H9 (cell line): ENCODE measurements around the gene CD81. TPM values are rescaled to one million over a fixed set of nuclear protein-coding genes. Genes with fewer than 3 reads are reported as not detected.

Experiments used
- DNase-seq: peaks from one replicate; pipeline ENCODE4 v3.0.0-alpha.2; 2017
- H2AFZ ChIP-seq: one replicate; pipeline ENCODE4 v1.6.1; 2013; ENCODE audit warnings: mild to moderate bottlenecking, low read length, control low read depth, moderate library complexity
- H2AK5ac ChIP-seq: 2 replicates; pipeline ENCODE4 v1.6.1; 2013; ENCODE audit warnings: low read length, control low read depth, mixed read lengths; ENCODE audit not compliant: insufficient read length
- H2BK120ac ChIP-seq: one replicate; pipeline ENCODE4 v1.6.1; 2013; ENCODE audit warnings: low read depth, mild to moderate bottlenecking, low read length, control low read depth, inconsistent platforms; ENCODE audit not compliant: poor library complexity, severe bottlenecking
- H2BK12ac ChIP-seq: 2 replicates; pipeline ENCODE4 v1.6.1; 2013; ENCODE audit warnings: low read length, control low read depth, mixed read lengths, low read depth; ENCODE audit not compliant: insufficient read length
- H2BK15ac ChIP-seq: 2 replicates; pipeline ENCODE4 v1.6.1; 2013; ENCODE audit warnings: low read depth, low read length, control low read depth
- H2BK20ac ChIP-seq: one replicate; pipeline ENCODE4 v1.6.1; 2013; ENCODE audit warnings: low read depth, mild to moderate bottlenecking, low read length, control low read depth, inconsistent platforms; ENCODE audit not compliant: poor library complexity, severe bottlenecking
- H2BK5ac ChIP-seq: 2 replicates; pipeline ENCODE4 v1.6.1; 2013; ENCODE audit warnings: low read length, control low read depth, mixed read lengths; ENCODE audit not compliant: insufficient read length
- H3K14ac ChIP-seq: 2 replicates; pipeline ENCODE4 v1.6.1; 2013; ENCODE audit warnings: low read length, control low read depth; ENCODE audit not compliant: insufficient read depth
- H3K18ac ChIP-seq: 2 replicates; pipeline ENCODE4 v1.6.1; 2013; ENCODE audit warnings: low read depth, mild to moderate bottlenecking, mixed read lengths, low read length, control low read depth; ENCODE audit not compliant: insufficient read length
- H3K23ac ChIP-seq: 2 replicates; pipeline ENCODE4 v1.6.1; 2013; ENCODE audit warnings: low read length, control low read depth, mixed read lengths, low read depth; ENCODE audit not compliant: insufficient read length
- H3K23me2 ChIP-seq: 2 replicates; pipeline ENCODE4 v1.6.1; 2013; ENCODE audit warnings: low read depth, mild to moderate bottlenecking, mixed read lengths, low read length, control low read depth; ENCODE audit not compliant: insufficient read length, poor library complexity, severe bottlenecking
- H3K27ac ChIP-seq: 2 replicates; pipeline ENCODE4 v1.5.1; 2013; ENCODE audit warnings: low read length, control low read depth, mixed read lengths, low read depth; ENCODE audit not compliant: insufficient read length
- H3K27me3 ChIP-seq: 2 replicates; pipeline ENCODE4 v1.6.1; 2013; ENCODE audit warnings: low read length, control low read depth, inconsistent platforms; ENCODE audit not compliant: insufficient read depth
- H3K4ac ChIP-seq: 2 replicates; pipeline ENCODE4 v1.6.1; 2013; ENCODE audit warnings: low read depth, mild to moderate bottlenecking, control low read depth, inconsistent platforms, low read length, moderate library complexity
- H3K4me1 ChIP-seq: 2 replicates; pipeline ENCODE4 v1.6.1; 2013; ENCODE audit warnings: low read length, control low read depth, inconsistent platforms; ENCODE audit not compliant: insufficient read depth
- H3K4me2 ChIP-seq: 2 replicates; pipeline ENCODE4 v1.6.1; 2013; ENCODE audit warnings: low read length, control low read depth, mixed read lengths; ENCODE audit not compliant: insufficient read length, insufficient read depth
- H3K56ac ChIP-seq: 2 replicates; pipeline ENCODE4 v1.6.1; 2013; ENCODE audit warnings: low read depth, mild to moderate bottlenecking, mixed read lengths, low read length, control low read depth; ENCODE audit not compliant: insufficient read length
- H3K79me1 ChIP-seq: 2 replicates; pipeline ENCODE4 v1.6.1; 2013; ENCODE audit warnings: low read depth, mild to moderate bottlenecking, moderate library complexity, low read length, control low read depth, inconsistent platforms; ENCODE audit not compliant: insufficient read depth, poor library complexity, severe bottlenecking
- H3K79me2 ChIP-seq: 2 replicates; pipeline ENCODE4 v1.6.1; 2013; ENCODE audit warnings: low read length, control low read depth, inconsistent platforms; ENCODE audit not compliant: insufficient read depth
- H3K9ac ChIP-seq: 2 replicates; pipeline ENCODE4 v1.6.1; 2013; ENCODE audit warnings: low read length, control low read depth, mixed read lengths; ENCODE audit not compliant: insufficient read length; ENCODE audit errors: extremely low read depth
- H3K9me3 ChIP-seq: one replicate; pipeline ENCODE4 v1.6.1; 2013; ENCODE audit warnings: low read depth, low read length, inconsistent platforms; ENCODE audit not compliant: control insufficient read depth
- H3T11ph ChIP-seq: one replicate; pipeline ENCODE4 v1.6.1; 2013; ENCODE audit warnings: mild to moderate bottlenecking, low read length, control low read depth, inconsistent platforms
- H4K20me1 ChIP-seq: one replicate; pipeline ENCODE4 v1.6.1; 2013; ENCODE audit not compliant: control insufficient read depth, insufficient read length, insufficient read depth
- H4K5ac ChIP-seq: 2 replicates; pipeline ENCODE4 v1.6.1; 2013; ENCODE audit warnings: low read depth, mild to moderate bottlenecking, mixed read lengths, low read length, control low read depth; ENCODE audit not compliant: insufficient read length
- H4K8ac ChIP-seq: replicated peaks from 2 replicates; pipeline ENCODE4 v1.6.1; 2013; ENCODE audit warnings: low read length, control low read depth, mixed read lengths, low read depth; ENCODE audit not compliant: insufficient read length
- H4K91ac ChIP-seq: 2 replicates; pipeline ENCODE4 v1.6.1; 2013; ENCODE audit warnings: low read depth, mild to moderate bottlenecking, moderate library complexity, mixed read lengths, low read length, control low read depth; ENCODE audit not compliant: insufficient read length
- H3K27ac Mint-ChIP-seq, 3 experiments: 2 replicates in 2 of 3; 3 replicates in 1 of 3; pipeline ENCODE4 v1.8.0; 2020 to 2021; ENCODE audit warnings: mixed read lengths in 3 of 3, mild to moderate bottlenecking in 1 of 3, moderate library complexity in 1 of 3
- H3K27me3 Mint-ChIP-seq: 2 replicates; pipeline ENCODE4 v1.8.0; 2021; ENCODE audit warnings: low read depth, mild to moderate bottlenecking, moderate library complexity, mixed read lengths
- H3K36me3 Mint-ChIP-seq, 3 experiments: 2 replicates in 2 of 3; 3 replicates in 1 of 3; pipeline ENCODE4 v1.8.0; 2020 to 2021; ENCODE audit warnings: low read depth in 3 of 3, mixed read lengths in 3 of 3; ENCODE audit not compliant: insufficient read depth in 1 of 3
- H3K4me1 Mint-ChIP-seq, 2 experiments: 2 replicates each; pipeline ENCODE4 v1.8.0; 2020; ENCODE audit warnings: mixed read lengths in 2 of 2
- H3K4me3 Mint-ChIP-seq, 2 experiments: 2 replicates in 1 of 2; 3 replicates in 1 of 2; pipeline ENCODE4 v1.8.0; 2020 to 2021; ENCODE audit warnings: mild to moderate bottlenecking in 2 of 2, mixed read lengths in 2 of 2, moderate library complexity in 1 of 2
- H3K9me3 Mint-ChIP-seq, 2 experiments: 2 replicates in 1 of 2; 3 replicates in 1 of 2; pipeline ENCODE4 v1.8.0; 2020; ENCODE audit warnings: mild to moderate bottlenecking in 2 of 2, mixed read lengths in 2 of 2, moderate library complexity in 1 of 2
- WGBS: extraction: QIAGEN DNeasy Blood & Tissue Kit; methylation state at CpG from one replicate; pipeline ENCODE4 v1.1.7; 2013; ENCODE audit warnings: missing lambda C conversion rate, low lambda C conversion rate, mixed read lengths; ENCODE audit not compliant: insufficient read length; ENCODE audit errors: extremely low coverage; 5-methylcytosine and 5-hydroxymethylcytosine counted together
- total RNA-seq: library from RNA; stranded (reverse); gene quantifications from 2 replicates; pipeline ENCODE4 v1.2.1, GENCODE V29; 2021
- TF ChIP-seq, protein P1 (sequence below): fragments of 200-600 bp; sonication (generic); conservative IDR thresholded peaks from 3 replicates; pipeline ENCODE4 v1.8.0; 2021; ENCODE audit warnings: antibody characterized with exemption, mild to moderate bottlenecking

CD81 gene
- total RNA-seq, 1 experiment from 2014 or later, result 246 TPM

DNA sequence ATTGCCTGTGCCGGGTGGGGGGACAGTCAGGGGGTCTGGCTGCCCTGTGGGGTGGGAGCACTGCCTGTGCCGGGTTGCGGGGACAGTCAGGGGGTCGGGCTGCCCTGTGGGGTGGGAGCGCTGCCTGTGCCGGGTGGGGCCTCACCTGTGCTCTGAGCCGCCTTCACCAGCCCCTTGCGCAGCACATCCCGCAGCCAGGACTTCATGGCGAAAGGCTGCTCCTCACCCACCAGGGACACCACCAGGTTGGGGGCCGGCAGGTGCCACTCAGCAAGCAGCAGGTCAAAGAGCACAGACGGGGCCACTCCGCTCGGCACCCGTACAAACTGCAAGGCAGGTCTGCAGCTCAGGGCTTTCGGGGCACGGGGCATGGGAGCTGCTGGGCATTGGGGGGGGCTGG is 44.9 kb downstream of the CD81 start:
- no peak overlapping the region for H2BK15ac ChIP-seq
- no CpG with 5 or more reads among the region's 17 CpGs for WGBS
- DNase-seq, result no peak

More for the DNA sequence above, 44.9 kb downstream of the CD81 start:
- Mint-ChIP-seq H3K4me1 (no peaks in the 10 kb centered on the region; a peak in 1 of 4 replicates), H3K36me3 (no peaks in the 10 kb centered on the region), H3K4me3 (no peak overlapping the region), H3K27ac (no peak overlapping the region), H3K9me3 (no peaks in the 10 kb centered on the region; a peak in 1 of 5 replicates), H3K27me3 (peaks cover 13% of the 10 kb centered on the region)
- H3K18ac ChIP-seq, result no peak overlapping the region
- no peak overlapping the region for H3T11ph ChIP-seq
- H3K4ac ChIP-seq, result no peak overlapping the region
- H3K9me3 ChIP-seq, result no peaks in the 10 kb centered on the region
- no peak overlapping the region for H3K4me2 ChIP-seq
- TF ChIP-seq, protein P1, sequence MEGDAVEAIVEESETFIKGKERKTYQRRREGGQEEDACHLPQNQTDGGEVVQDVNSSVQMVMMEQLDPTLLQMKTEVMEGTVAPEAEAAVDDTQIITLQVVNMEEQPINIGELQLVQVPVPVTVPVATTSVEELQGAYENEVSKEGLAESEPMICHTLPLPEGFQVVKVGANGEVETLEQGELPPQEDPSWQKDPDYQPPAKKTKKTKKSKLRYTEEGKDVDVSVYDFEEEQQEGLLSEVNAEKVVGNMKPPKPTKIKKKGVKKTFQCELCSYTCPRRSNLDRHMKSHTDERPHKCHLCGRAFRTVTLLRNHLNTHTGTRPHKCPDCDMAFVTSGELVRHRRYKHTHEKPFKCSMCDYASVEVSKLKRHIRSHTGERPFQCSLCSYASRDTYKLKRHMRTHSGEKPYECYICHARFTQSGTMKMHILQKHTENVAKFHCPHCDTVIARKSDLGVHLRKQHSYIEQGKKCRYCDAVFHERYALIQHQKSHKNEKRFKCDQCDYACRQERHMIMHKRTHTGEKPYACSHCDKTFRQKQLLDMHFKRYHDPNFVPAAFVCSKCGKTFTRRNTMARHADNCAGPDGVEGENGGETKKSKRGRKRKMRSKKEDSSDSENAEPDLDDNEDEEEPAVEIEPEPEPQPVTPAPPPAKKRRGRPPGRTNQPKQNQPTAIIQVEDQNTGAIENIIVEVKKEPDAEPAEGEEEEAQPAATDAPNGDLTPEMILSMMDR, result no peak
- no peaks in the 10 kb centered on the region for H3K23me2 ChIP-seq
- no peak overlapping the region for H2BK120ac ChIP-seq
- H4K8ac ChIP-seq, result no peak overlapping the region
- H3K9ac ChIP-seq, result no peak overlapping the region
- H2BK12ac ChIP-seq, result no peak overlapping the region
- no peak overlapping the region for H2AFZ ChIP-seq
- H3K56ac ChIP-seq, result no peak overlapping the region
- no peak overlapping the region for H3K23ac ChIP-seq
- H2BK20ac ChIP-seq, result no peak overlapping the region
- no peak overlapping the region for H2BK5ac ChIP-seq
- H3K79me2 ChIP-seq, result no peaks in the 10 kb centered on the region
- no peak overlapping the region for H2AK5ac ChIP-seq
- no peaks in the 10 kb centered on the region for H3K79me1 ChIP-seq
- H3K27ac ChIP-seq, result no peak overlapping the region
- H3K4me1 ChIP-seq, result no peaks in the 10 kb centered on the region
- H3K27me3 ChIP-seq, result no peaks in the 10 kb centered on the region
- H4K91ac ChIP-seq, result no peak overlapping the region
- no peak overlapping the region; the same call in 1 of the 2 replicates for H3K14ac ChIP-seq
- no peaks in the 10 kb centered on the region for H4K20me1 ChIP-seq
- no peak overlapping the region for H4K5ac ChIP-seq
